ENCODE measurements around the gene SORCS1. TPM values are rescaled to one million over a fixed set of nuclear protein-coding genes. Genes with fewer than 3 reads are reported as not detected.

SORCS1 gene
- total and polyA plus RNA-seq, 2 of the 8 experiments (the other 6 are each of a cell fraction or from before 2014, with no cell fraction given): 4.1 to 4.6 TPM

DNA sequence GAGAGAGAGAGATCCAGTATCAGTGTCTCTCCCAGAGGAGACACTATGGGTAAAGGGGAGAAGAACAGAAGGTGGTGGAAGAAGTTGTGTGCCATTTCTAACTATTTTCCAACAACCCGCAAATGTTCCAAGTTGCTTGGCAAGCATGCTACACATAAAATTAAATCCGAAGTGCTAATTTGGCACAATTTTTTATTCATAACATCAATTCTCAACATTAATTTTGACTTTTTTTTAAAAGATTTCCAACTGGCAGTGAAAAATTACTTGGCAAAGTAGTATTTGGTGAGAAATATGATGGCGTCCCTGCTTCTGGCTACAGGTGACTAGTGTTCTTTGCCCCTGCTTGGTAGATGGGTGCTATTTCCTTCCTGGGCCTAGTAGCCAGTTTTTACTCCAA lies 622.0 kb downstream of the SORCS1 start (continued):
- TF ChIP-seq JUN (IDR thresholded peaks at IDR 0.05; ENCODE audit: low read depth, low read length) (no peak), NANOG (IDR thresholded peaks at IDR 0.05; ENCODE audit: insufficient read depth, low read depth, low read length, poor library complexity, severe bottlenecking) (no peak), HDAC2 (IDR thresholded peaks at IDR 0.05; ENCODE audit: borderline replicate concordance in 1 of 2, low read depth in 2 of 2, low read length in 2 of 2) (no peak), USF2 (IDR thresholded peaks at IDR 0.05; ENCODE audit: low read length) (no peak)
